GM12873 (cell line): ENCODE results near the gene PSMA6.

Experiments
- TF ChIP-seq, protein P1 (sequence below): IDR thresholded peaks from 2 replicates; pipeline ENCODE4 v1.5.1; 2012; ENCODE audit warnings: low read depth, mild to moderate bottlenecking, moderate library complexity, low read length, control low read depth; ENCODE audit not compliant: insufficient read depth; ENCODE audit errors: missing control alignments

Gene PSMA6

DNA sequence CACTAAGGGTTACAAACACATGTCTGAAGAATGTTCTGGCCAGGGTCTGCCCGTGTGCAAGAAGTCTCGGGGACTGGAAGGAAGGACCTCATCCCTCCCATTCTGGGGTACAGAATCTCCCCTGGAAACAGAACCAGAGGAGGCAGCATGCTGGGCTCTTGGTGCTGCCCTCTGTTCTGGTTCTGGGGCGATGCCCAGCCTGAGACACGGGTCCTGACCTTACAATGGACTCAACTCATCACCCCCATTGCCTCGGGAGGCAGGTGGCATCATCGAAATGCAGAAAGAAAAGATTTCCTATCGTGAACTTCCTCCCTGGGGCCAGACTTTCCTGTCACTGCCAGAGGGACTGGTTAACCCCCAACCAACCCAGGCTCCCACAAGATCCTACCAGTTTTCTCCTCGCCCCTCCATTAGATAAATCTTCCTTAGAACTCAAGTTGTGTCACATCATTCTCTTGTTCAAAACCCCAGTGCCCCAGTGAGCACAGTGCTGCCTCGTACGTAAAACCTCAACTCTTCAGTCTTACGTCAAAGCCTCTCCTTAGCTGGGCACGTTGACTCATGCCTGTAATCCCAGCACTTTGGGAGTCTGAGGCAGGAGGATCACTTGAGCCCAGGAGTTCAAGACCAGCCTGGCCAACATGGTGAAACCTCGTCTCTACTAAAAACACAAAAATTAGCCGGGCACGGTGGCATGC lies 52.1 kb downstream of the PSMA6 start:
- TF ChIP-seq, protein P1, sequence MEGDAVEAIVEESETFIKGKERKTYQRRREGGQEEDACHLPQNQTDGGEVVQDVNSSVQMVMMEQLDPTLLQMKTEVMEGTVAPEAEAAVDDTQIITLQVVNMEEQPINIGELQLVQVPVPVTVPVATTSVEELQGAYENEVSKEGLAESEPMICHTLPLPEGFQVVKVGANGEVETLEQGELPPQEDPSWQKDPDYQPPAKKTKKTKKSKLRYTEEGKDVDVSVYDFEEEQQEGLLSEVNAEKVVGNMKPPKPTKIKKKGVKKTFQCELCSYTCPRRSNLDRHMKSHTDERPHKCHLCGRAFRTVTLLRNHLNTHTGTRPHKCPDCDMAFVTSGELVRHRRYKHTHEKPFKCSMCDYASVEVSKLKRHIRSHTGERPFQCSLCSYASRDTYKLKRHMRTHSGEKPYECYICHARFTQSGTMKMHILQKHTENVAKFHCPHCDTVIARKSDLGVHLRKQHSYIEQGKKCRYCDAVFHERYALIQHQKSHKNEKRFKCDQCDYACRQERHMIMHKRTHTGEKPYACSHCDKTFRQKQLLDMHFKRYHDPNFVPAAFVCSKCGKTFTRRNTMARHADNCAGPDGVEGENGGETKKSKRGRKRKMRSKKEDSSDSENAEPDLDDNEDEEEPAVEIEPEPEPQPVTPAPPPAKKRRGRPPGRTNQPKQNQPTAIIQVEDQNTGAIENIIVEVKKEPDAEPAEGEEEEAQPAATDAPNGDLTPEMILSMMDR = no peak

DNA sequence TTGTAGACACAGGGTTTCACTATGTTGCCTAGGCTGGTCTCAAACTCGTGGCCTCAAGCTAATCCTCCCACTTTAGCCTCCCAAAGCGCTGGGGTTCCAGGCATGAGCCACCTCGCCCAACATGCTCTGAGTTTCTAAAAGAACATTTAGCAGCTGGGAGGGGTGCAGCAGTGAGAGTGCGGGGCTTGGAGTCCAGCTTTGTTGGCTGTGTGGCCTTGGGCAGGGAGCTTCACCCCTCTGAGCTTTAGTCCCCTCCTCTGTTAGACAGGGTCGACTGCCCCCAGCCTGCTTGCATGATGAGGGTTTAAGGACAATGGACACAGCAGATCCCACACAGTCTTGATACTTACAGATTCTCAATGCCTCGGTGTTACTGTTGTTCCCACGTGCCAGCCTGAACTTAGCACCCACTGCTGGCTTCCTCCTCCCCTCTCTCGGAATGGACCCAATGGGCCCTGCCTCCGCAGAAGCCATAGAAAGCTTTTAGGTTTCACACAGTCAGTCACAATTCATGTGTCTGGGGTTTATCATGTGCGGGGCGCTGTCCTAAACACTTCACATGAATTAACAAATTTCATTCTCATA lies 54.6 kb downstream of the PSMA6 start:
- TF ChIP-seq, protein P1 = no peak

DNA sequence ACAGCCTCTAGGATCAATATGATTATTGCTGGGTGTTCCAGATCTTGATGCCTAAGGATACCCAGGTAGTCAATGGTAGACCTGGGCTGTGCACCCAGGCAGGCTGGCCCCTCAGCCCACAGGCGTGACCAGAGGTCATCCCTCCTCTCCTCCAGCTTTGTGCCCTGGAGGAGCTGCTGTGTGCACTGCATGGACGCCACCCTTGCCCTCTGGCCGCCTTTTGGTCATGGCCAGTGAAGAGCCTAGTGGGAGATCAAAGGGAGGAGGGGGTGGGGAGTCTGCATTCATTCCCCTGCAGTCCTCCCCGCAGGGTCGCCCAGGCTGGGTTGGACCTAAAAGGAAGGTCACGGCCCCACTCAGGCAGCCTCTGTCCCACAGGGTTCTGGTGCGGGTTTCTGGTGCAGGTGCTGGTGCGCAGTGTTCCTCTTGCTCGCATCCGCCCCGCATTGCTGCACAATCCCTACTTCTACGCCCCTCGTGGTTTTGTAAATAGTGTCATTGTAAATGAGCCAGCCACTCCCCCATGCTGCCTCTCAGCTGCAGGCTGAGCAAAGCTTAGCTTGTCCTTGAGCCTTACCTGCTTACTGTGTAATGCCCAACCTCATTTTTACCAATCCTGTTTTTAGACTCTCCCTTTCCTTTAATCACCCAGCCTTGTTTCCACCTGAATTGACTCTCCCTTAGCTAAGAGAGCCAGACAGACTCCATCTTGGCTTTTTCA lies 55.3 kb downstream of the PSMA6 start:
- TF ChIP-seq, protein P1 = no peak

DNA sequence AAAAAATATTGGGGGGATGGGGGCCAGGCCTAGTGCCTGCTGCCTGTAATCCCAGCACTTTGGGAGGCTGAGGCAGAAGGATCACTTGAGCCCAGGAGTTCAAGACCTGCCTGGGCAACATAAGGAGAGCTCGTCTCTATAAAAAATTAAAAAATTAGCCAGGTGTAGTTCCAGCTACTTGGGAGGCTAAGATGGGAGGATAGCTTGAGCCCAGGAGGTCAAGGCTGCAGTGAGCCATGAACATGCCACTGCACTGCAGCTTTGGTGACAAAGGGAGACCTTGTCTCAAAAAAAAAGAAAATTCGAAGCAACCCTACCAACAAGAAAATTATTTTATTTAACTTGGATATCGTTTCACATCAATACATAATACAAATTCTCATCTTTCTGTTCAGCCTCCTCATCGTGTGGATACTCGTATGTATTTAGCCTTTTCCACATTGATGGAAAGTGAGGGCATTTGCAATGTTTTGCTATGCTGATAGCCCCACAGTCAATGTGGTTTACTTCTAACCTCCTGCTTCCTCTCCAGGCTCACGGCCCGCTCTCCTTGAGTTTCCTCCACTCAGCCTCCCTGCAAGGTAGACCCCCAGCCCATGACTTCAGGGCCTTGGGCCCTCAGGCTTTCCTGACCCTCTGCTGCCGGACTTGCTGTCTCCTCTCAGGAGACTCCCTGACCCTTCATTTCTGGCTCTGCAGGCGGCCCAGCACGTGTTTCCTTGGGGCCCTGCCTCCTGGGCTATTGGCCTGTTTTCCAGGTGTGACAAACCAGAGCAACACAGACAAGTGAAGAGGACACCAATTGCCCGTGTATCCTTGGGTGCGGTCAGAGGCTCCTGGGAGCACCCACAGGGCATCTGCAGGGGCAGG lies 57.5 kb downstream of the PSMA6 start:
- TF ChIP-seq, protein P1 = no peak

DNA sequence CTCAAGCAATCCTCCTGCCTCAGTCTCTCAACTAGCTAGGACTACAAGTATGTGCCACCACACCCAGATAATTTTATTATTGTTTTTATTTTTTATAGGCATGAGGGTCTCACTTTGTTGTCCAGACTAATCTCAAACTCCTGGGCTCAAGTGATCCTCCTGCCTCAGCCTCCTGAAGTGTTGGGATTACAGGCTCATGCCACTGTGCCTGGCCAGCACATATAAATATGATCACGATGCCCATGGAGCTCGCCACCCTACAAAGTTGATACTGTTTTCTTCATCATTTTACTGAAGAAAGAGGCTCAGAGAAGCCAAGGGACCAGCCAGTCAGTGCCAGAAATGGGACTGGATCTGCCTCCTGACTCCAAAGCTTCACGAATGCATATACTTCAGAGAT lies 59.3 kb downstream of the PSMA6 start:
- TF ChIP-seq, protein P1 = no peak

DNA sequence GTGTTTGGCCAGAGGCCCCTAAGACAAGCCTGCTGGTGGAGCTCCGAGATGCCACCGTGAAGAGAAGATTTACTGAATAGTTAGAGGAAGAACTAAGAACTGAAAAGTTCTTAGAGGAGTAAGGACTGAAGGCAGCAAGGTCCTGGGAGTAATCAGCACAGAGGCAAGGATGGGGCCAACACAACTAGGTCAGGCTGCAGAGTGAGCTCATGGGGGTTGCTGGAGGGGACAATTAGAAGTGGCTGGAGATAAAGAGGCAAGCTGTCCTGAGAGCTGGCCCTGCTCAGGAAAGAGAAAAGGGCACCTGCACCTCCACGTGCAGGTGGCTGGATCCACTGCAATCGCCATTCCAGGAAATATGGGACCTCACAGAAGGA lies 59.7 kb downstream of the PSMA6 start:
- TF ChIP-seq, protein P1 = no peak
